CD8-positive, alpha-beta memory T cell (primary cell): ENCODE measurements around the gene SIL1. TPM values are rescaled to one million over a fixed set of nuclear protein-coding genes. Genes with fewer than 3 reads are reported as not detected.
"Not testable (repeated sequence)": the region's sequence is repeated elsewhere in the genome, so short reads cannot be mapped to it uniquely, and the experiment has no call there.

Experiments
- CTCF ChIA-PET: fragments of 350-600 bp; sonication (Branson Sonifier 250); formaldehyde crosslinking; loops from one replicate; lab custom pipeline; 2021; ENCODE audit warnings: antibody characterized with exemption; lab: Charles Lee
- POLR2A ChIA-PET: fragments of 350-600 bp; sonication (Branson Sonifier 250); formaldehyde crosslinking; loops from one replicate; lab custom pipeline; 2021; ENCODE audit warnings: antibody characterized with exemption; lab: Charles Lee
- DNase-seq, 5 donors: peaks; one replicate each; pipeline versions ENCODE4 v3.0.0 to v3.0.0-alpha.2; 2020 to 2022; ENCODE audit warnings: mixed read lengths in 1 of 5
- H3K27ac ChIP-seq: one replicate; pipeline ENCODE4 v1.7.0; 2013; ENCODE audit warnings: low read depth, mild to moderate bottlenecking, low read length, moderate library complexity
- H3K27me3 ChIP-seq: 2 replicates; pipeline ENCODE4 v1.7.0; 2013; ENCODE audit warnings: low read length, mild to moderate bottlenecking; ENCODE audit not compliant: insufficient read depth, poor library complexity, severe bottlenecking
- H3K36me3 ChIP-seq: 2 replicates; pipeline ENCODE4 v1.7.0; 2013; ENCODE audit warnings: mild to moderate bottlenecking, low read length, moderate library complexity; ENCODE audit not compliant: insufficient read depth
- H3K4me1 ChIP-seq: 2 replicates; pipeline ENCODE4 v1.7.0; 2013; ENCODE audit warnings: mild to moderate bottlenecking, low read length, moderate library complexity; ENCODE audit not compliant: insufficient read depth
- H3K4me3 ChIP-seq: 2 replicates; pipeline ENCODE4 v1.7.0; 2013; ENCODE audit warnings: mild to moderate bottlenecking, low read length
- H3K9me3 ChIP-seq: 2 replicates; pipeline ENCODE4 v1.7.0; 2013; ENCODE audit warnings: mild to moderate bottlenecking, low read length
- H3K27ac Mint-ChIP-seq, 8 donors: one replicate each; pipeline ENCODE4 v1.8.0; 2020 to 2021; ENCODE audit warnings: mixed read lengths in 8 of 8, mild to moderate bottlenecking in 6 of 8, inconsistent platforms in 3 of 8, moderate library complexity in 3 of 8
- H3K27me3 Mint-ChIP-seq, 2 donors: one replicate each; pipeline ENCODE4 v1.8.0; 2020 to 2021; ENCODE audit warnings: mixed read lengths in 2 of 2, mild to moderate bottlenecking in 1 of 2, moderate library complexity in 1 of 2
- H3K36me3 Mint-ChIP-seq, 3 donors: one replicate each; pipeline ENCODE4 v1.8.0; 2020 to 2021; ENCODE audit warnings: mixed read lengths in 3 of 3, inconsistent platforms in 1 of 3, mild to moderate bottlenecking in 1 of 3
- H3K4me1 Mint-ChIP-seq, 3 donors: one replicate each; pipeline ENCODE4 v1.8.0; 2020 to 2021; ENCODE audit warnings: mixed read lengths in 3 of 3, inconsistent platforms in 1 of 3, mild to moderate bottlenecking in 1 of 3
- H3K4me3 Mint-ChIP-seq, 7 donors: one replicate each; pipeline ENCODE4 v1.8.0; 2020 to 2021; ENCODE audit warnings: mixed read lengths in 7 of 7, mild to moderate bottlenecking in 6 of 7, moderate library complexity in 4 of 7, inconsistent platforms in 2 of 7
- H3K9me3 Mint-ChIP-seq, 5 donors: one replicate each; pipeline ENCODE4 v1.8.0; 2020 to 2022; ENCODE audit warnings: mixed read lengths in 5 of 5, mild to moderate bottlenecking in 3 of 5, moderate library complexity in 2 of 5, inconsistent platforms in 1 of 5
- polyA plus RNA-seq: library from polyadenylated mRNA; unstranded; fragments of 300-500 nt; fragmentation: Illumina TruSeq; gene quantifications from one replicate; pipeline ENCODE4 v1.2.3, GENCODE V29; 2021
- total RNA-seq, 2 experiments: library from RNA; stranded (reverse); gene quantifications; one replicate each; pipeline ENCODE4 v1.2.3, GENCODE V29; 2021

SIL1 gene
- total and polyA plus RNA-seq, 3 experiments from 2014 or later = 15.0 to 27.5 (median 26.6) TPM

DNA sequence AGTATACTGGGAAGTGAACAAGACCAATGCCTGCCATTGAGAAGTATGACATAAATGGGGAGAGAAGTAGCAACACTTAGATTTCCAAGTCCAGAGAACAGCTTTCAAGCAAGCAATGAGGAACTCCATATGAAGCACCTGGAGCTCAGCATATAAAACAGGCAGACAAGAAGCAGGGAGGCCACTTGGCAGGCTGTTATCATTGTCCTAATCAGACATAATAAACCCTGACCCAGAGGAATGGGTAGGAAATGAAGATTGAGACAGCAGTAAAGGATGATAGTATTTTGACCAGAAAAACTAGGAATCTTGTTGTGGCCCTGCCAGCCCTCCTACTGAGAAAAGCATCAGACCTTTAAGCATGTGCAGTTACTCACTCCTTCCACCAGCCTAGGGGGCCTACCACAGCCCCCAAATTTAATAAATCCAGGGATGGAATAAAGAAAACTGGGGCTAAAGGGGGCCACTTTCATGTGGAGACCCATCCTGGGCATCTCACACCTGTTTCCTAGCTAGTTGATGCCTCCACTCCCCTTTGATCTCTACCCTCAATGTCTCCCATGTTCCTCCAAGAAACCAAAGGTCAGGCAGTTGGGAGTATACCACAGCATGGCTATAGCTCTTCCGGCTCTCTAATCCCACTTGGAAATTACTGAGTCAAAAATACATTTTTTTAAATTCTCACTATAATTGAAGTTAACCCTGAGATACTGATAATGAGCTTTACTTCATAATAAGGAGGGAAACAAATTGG lies 135.1 kb downstream of the SIL1 start:
- H3K4me1 Mint-ChIP-seq = peaks cover 0 to 5% (median 4%) of the 10 kb centered on the region in 3 donors
- ChIA-PET POLR2A (no interaction called here), CTCF (no interaction called here)
- no peaks in the 10 kb centered on the region for H3K9me3 Mint-ChIP-seq
- H3K27ac Mint-ChIP-seq = no peak overlapping the region
- no peak for DNase-seq
- peaks cover 0 to 3% of the 10 kb centered on the region in 2 donors for H3K27me3 Mint-ChIP-seq
- no peak overlapping the region for H3K27ac ChIP-seq
- H3K36me3 Mint-ChIP-seq = peaks cover 1 to 4% (median 3%) of the 10 kb centered on the region in 3 donors
- H3K9me3 ChIP-seq = no peaks in the 10 kb centered on the region
- no peaks in the 10 kb centered on the region for H3K36me3 ChIP-seq
- H3K4me3 Mint-ChIP-seq = no peak overlapping the region
- no peak overlapping the region for H3K4me3 ChIP-seq
- H3K4me1 ChIP-seq = no peaks in the 10 kb centered on the region
- H3K27me3 ChIP-seq = no peaks in the 10 kb centered on the region

- ChIA-PET CTCF (no interaction called here), POLR2A (no interaction called here)
- Mint-ChIP-seq H3K9me3 (no peaks in the 10 kb centered on the region), H3K27ac (no peak overlapping the region), H3K36me3 (peaks cover 1 to 4% (median 3%) of the 10 kb centered on the region in 3 donors), H3K4me3 (no peak overlapping the region), H3K4me1 (no peaks in the 10 kb centered on the region), H3K27me3 (peaks cover 0 to 3% of the 10 kb centered on the region in 2 donors)
- H3K4me1 ChIP-seq = no peaks in the 10 kb centered on the region
- no peak for DNase-seq
- no peaks in the 10 kb centered on the region for H3K27me3 ChIP-seq
- H3K36me3 ChIP-seq = no peaks in the 10 kb centered on the region
- no peak overlapping the region for H3K27ac ChIP-seq
- H3K9me3 ChIP-seq = no peaks in the 10 kb centered on the region
- H3K4me3 ChIP-seq = no peak overlapping the region
Measured at GRCh38 chr5:139061856-139062255, 136.3 kb downstream of the SIL1 start.

DNA sequence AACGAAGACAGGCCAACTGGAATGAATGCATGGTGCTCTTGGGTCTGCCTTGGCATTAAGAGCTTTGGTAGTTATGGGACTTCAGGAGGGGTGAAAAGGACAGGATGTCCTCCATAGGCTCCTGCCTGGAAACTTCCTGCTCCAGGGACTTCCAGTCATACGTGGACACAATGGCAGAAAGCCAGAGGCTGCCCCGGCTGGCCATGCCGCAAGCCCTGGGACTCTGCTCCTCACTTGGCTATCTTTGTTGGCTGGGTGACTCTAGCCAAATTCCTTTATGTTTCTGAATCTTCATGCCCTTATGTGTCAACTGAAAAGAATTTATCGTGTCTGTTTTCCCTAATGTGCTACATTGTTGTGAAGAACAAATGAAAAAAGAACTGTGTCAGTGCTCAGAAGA lies 136.9 kb downstream of the SIL1 start:
- Mint-ChIP-seq H3K9me3 (no peaks in the 10 kb centered on the region), H3K4me1 (no peaks in the 10 kb centered on the region), H3K27ac (no peak overlapping the region), H3K4me3 (no peak overlapping the region), H3K27me3 (peaks cover 0 to 3% of the 10 kb centered on the region in 2 donors), H3K36me3 (peaks cover 1 to 4% (median 3%) of the 10 kb centered on the region in 3 donors)
- no peak for DNase-seq
- ChIA-PET CTCF (no interaction called here), POLR2A (no interaction called here)
- no peak overlapping the region for H3K27ac ChIP-seq
- no peak overlapping the region for H3K4me3 ChIP-seq
- no peaks in the 10 kb centered on the region for H3K9me3 ChIP-seq
- no peaks in the 10 kb centered on the region for H3K4me1 ChIP-seq
- no peaks in the 10 kb centered on the region for H3K36me3 ChIP-seq
- no peaks in the 10 kb centered on the region for H3K27me3 ChIP-seq

GRCh38 chr5:139058121-139058520 lies 140.0 kb downstream of the SIL1 start:
- POLR2A ChIA-PET = no interaction called here

DNA sequence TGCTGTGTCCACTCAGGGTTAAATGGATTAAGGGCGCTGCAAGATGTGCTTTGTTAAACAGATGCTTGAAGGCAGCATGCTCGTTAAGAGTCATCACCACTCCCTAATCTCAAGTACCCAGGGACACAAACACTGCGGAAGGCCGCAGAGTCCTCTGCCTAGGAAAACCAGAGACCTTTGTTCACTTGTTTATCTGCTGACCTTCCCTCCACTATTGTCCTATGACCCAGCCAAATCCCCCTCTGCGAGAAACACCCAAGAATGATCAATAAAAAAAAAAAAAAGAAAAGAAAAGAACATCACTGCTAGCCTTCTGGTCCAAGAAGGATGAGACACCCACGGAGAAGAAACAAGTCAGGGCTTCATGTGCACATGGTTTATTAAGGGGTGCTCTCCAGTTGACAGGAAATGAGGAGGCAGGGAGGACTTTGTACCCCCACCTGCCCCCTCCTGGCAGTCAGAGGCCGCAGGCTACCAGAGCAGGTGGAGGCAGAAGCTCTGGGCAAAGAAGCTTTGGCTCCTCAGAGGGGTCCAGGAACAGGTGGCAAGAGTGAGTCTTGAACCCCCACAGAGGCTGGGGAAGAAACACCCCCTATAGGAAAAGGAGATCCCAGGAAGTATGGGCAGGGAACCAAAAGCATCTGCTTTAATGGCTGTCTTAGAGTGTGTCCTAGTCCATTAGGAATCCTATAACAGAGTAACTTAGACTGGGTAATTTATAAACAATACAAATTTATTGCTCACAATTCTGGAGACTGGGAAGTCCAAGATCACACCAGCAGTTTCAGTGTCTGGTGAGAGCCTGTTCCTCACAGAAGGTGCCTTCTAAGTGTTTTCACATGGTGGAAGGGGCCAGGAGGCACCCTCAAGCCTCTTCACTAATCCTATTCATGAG lies 140.9 kb downstream of the SIL1 start:
- H3K27me3 ChIP-seq, H3K36me3 ChIP-seq, H3K9me3 ChIP-seq, H3K4me3 Mint-ChIP-seq, H3K36me3 Mint-ChIP-seq, DNase-seq, H3K9me3 Mint-ChIP-seq, CTCF ChIA-PET, H3K27ac Mint-ChIP-seq, H3K4me3 ChIP-seq, H3K4me1 ChIP-seq, H3K27ac ChIP-seq, H3K27me3 Mint-ChIP-seq, POLR2A ChIA-PET, H3K4me1 Mint-ChIP-seq: not testable (repeated sequence)

More at GRCh38 chr5:139058121-139058520, 140.0 kb downstream of the SIL1 start:
- Mint-ChIP-seq H3K4me1 (no peaks in the 10 kb centered on the region), H3K36me3 (peaks cover 1 to 4% (median 1%) of the 10 kb centered on the region in 3 donors), H3K4me3 (no peak overlapping the region), H3K27ac (no peak overlapping the region), H3K9me3 (no peaks in the 10 kb centered on the region), H3K27me3 (peaks cover 0 to 4% of the 10 kb centered on the region in 2 donors)
- no peak for DNase-seq
- H3K27ac ChIP-seq = no peak overlapping the region
- H3K4me1 ChIP-seq = no peaks in the 10 kb centered on the region
- no peaks in the 10 kb centered on the region for H3K9me3 ChIP-seq
- no peak overlapping the region for H3K4me3 ChIP-seq
- CTCF ChIA-PET = no interaction called here
- no peaks in the 10 kb centered on the region for H3K27me3 ChIP-seq
- no peaks in the 10 kb centered on the region for H3K36me3 ChIP-seq

- Histone ChIP-seq H3K4me3 (no peak overlapping the region), H3K27ac (no peak overlapping the region), H3K27me3 (no peaks in the 10 kb centered on the region), H3K9me3 (no peaks in the 10 kb centered on the region), H3K36me3 (no peaks in the 10 kb centered on the region), H3K4me1 (no peaks in the 10 kb centered on the region)
- no peak for DNase-seq
- no peaks in the 10 kb centered on the region for H3K4me1 Mint-ChIP-seq
- peaks cover 0 to 3% of the 10 kb centered on the region in 2 donors for H3K27me3 Mint-ChIP-seq
- no peak overlapping the region for H3K4me3 Mint-ChIP-seq
- ChIA-PET POLR2A (no interaction called here), CTCF (no interaction called here)
- peaks cover 2 to 10% (median 3%) of the 10 kb centered on the region in 3 donors for H3K36me3 Mint-ChIP-seq
- no peak overlapping the region for H3K27ac Mint-ChIP-seq
- no peaks in the 10 kb centered on the region for H3K9me3 Mint-ChIP-seq
Measured at GRCh38 chr5:139052975-139053374, 145.2 kb downstream of the SIL1 start.

- POLR2A ChIA-PET = no interaction called here
- Histone ChIP-seq H3K4me3 (no peak overlapping the region), H3K27ac (no peak overlapping the region), H3K27me3 (no peaks in the 10 kb centered on the region), H3K36me3 (no peaks in the 10 kb centered on the region), H3K4me1 (no peaks in the 10 kb centered on the region), H3K9me3 (no peaks in the 10 kb centered on the region)
- no peaks in the 10 kb centered on the region for H3K9me3 Mint-ChIP-seq
- peaks cover 3 to 13% (median 5%) of the 10 kb centered on the region in 3 donors for H3K36me3 Mint-ChIP-seq
- peaks cover 0 to 3% of the 10 kb centered on the region in 2 donors for H3K27me3 Mint-ChIP-seq
- DNase-seq = no peak
- CTCF ChIA-PET = no interaction called here
- peak overlapping the region in 1 of 8 donors; percentile 34 for H3K27ac Mint-ChIP-seq
- H3K4me1 Mint-ChIP-seq = no peaks in the 10 kb centered on the region
- H3K4me3 Mint-ChIP-seq = no peak overlapping the region
Measured at GRCh38 chr5:139051392-139051791, 146.8 kb downstream of the SIL1 start.

- H3K4me3 Mint-ChIP-seq = no peak overlapping the region
- H3K36me3 Mint-ChIP-seq = peaks cover 3 to 13% (median 5%) of the 10 kb centered on the region in 3 donors
- Histone ChIP-seq H3K4me3 (no peak overlapping the region), H3K9me3 (no peaks in the 10 kb centered on the region), H3K36me3 (no peaks in the 10 kb centered on the region), H3K27ac (no peak overlapping the region), H3K27me3 (no peaks in the 10 kb centered on the region), H3K4me1 (no peaks in the 10 kb centered on the region)
- POLR2A ChIA-PET = no interaction called here
- DNase-seq = no peak
- no peaks in the 10 kb centered on the region for H3K9me3 Mint-ChIP-seq
- CTCF ChIA-PET = no interaction called here
- no peaks in the 10 kb centered on the region for H3K4me1 Mint-ChIP-seq
- H3K27me3 Mint-ChIP-seq = peaks cover 0 to 3% of the 10 kb centered on the region in 2 donors
- H3K27ac Mint-ChIP-seq = no peak overlapping the region
Measured at GRCh38 chr5:139050432-139050831, 147.7 kb downstream of the SIL1 start.
